Natural killer cell treated with Interleukin-12 subunit alpha and Interleukin-12 subunit beta and Interleukin-15 and Interleukin-18, amount 100 ng/mL, for 72 hours (primary cell): ENCODE data around the gene IL4I1. TPM values are rescaled to one million over a fixed set of nuclear protein-coding genes. Genes with fewer than 3 reads are reported as not detected.

Experiments used
- ATAC-seq, 2 donors: fragments of 150-1000 bp; cut with Tn5 transposase in 1 of 2; sonication (Bioruptor Pico), chemical (Tn5 transposase) in 1 of 2; 2 replicates each; pipeline ENCODE4 v1.10.0; 2021
- DNase-seq: peaks from one replicate; pipeline ENCODE4 v3.0.0; 2022; ENCODE audit warnings: low spot score
- H3K27ac Mint-ChIP-seq, 2 donors: 1 replicate in 1 of 2; 2 replicates in 1 of 2; pipeline ENCODE4 v1.8.0; 2022; ENCODE audit warnings: mixed read lengths in 2 of 2, mild to moderate bottlenecking in 1 of 2, moderate library complexity in 1 of 2
- H3K27me3 Mint-ChIP-seq, 2 donors: 1 replicate in 1 of 2; 2 replicates in 1 of 2; pipeline ENCODE4 v1.8.0; 2022; ENCODE audit warnings: mixed read lengths in 2 of 2
- H3K36me3 Mint-ChIP-seq: one replicate; pipeline ENCODE4 v1.8.0; 2022; ENCODE audit warnings: mixed read lengths
- H3K4me1 Mint-ChIP-seq, 2 donors: 1 replicate in 1 of 2; 2 replicates in 1 of 2; pipeline ENCODE4 v1.8.0; 2022; ENCODE audit warnings: low read depth in 2 of 2, mixed read lengths in 2 of 2, mild to moderate bottlenecking in 1 of 2
- H3K4me3 Mint-ChIP-seq: one replicate; pipeline ENCODE4 v1.8.0; 2022; ENCODE audit warnings: mixed read lengths
- H3K9me3 Mint-ChIP-seq: 2 replicates; pipeline ENCODE4 v1.8.0; 2022; ENCODE audit warnings: mixed read lengths
- total RNA-seq, 2 donors: library from RNA; stranded (reverse); gene quantifications; one replicate each; pipeline ENCODE4 v1.2.3, GENCODE V29; 2022

Gene IL4I1
- total RNA-seq, 2 donors from 2014 or later = 2.4 to 15.1 TPM

GRCh38 chr19:49863935-49864320 lies 32.8 kb downstream of the IL4I1 start:
- no peaks in the 10 kb centered on the region for H3K9me3 Mint-ChIP-seq
- H3K4me3 Mint-ChIP-seq = no peak overlapping the region
- no peak overlapping the region for H3K27ac Mint-ChIP-seq
- ATAC-seq (no peak), DNase-seq (no peak)
- H3K4me1 Mint-ChIP-seq = peaks cover 36 to 42% of the 10 kb centered on the region in 2 donors
- no peaks in the 10 kb centered on the region for H3K36me3 Mint-ChIP-seq
- no peaks in the 10 kb centered on the region for H3K27me3 Mint-ChIP-seq

- H3K27ac Mint-ChIP-seq = no peak overlapping the region
- DNase-seq = no peak
- no peaks in the 10 kb centered on the region for H3K27me3 Mint-ChIP-seq
- H3K9me3 Mint-ChIP-seq = no peaks in the 10 kb centered on the region
- peaks cover 36 to 42% of the 10 kb centered on the region in 2 donors for H3K4me1 Mint-ChIP-seq
- no peak for ATAC-seq
- no peaks in the 10 kb centered on the region for H3K36me3 Mint-ChIP-seq
- no peak overlapping the region for H3K4me3 Mint-ChIP-seq
Observed at GRCh38 chr19:49863254-49863934, 33.3 kb downstream of the IL4I1 start.

GRCh38 chr19:49862391-49863253 lies 34.1 kb downstream of the IL4I1 start:
- H3K36me3 Mint-ChIP-seq = no peaks in the 10 kb centered on the region
- H3K9me3 Mint-ChIP-seq = no peaks in the 10 kb centered on the region
- no peaks in the 10 kb centered on the region for H3K27me3 Mint-ChIP-seq
- no peak overlapping the region for H3K4me3 Mint-ChIP-seq
- ATAC-seq (no peak), DNase-seq (no peak)
- peaks cover 32 to 35% of the 10 kb centered on the region in 2 donors for H3K4me1 Mint-ChIP-seq
- no peak overlapping the region for H3K27ac Mint-ChIP-seq

GRCh38 chr19:49861541-49862378 lies 34.9 kb downstream of the IL4I1 start:
- H3K9me3 Mint-ChIP-seq = no peaks in the 10 kb centered on the region
- H3K4me3 Mint-ChIP-seq = no peak overlapping the region
- no peak for ATAC-seq
- H3K4me1 Mint-ChIP-seq = peaks cover 28 to 31% of the 10 kb centered on the region in 2 donors
- H3K27ac Mint-ChIP-seq = no peak overlapping the region
- no peaks in the 10 kb centered on the region for H3K27me3 Mint-ChIP-seq
- H3K36me3 Mint-ChIP-seq = no peaks in the 10 kb centered on the region
- DNase-seq = no peak

- no peak overlapping the region for H3K27ac Mint-ChIP-seq
- H3K4me3 Mint-ChIP-seq = no peak overlapping the region
- ATAC-seq (no peak), DNase-seq (no peak)
- no peaks in the 10 kb centered on the region for H3K9me3 Mint-ChIP-seq
- H3K4me1 Mint-ChIP-seq = peaks cover 22 to 24% of the 10 kb centered on the region in 2 donors
- no peaks in the 10 kb centered on the region for H3K36me3 Mint-ChIP-seq
- no peaks in the 10 kb centered on the region for H3K27me3 Mint-ChIP-seq
Observed at GRCh38 chr19:49861107-49861506, 35.6 kb downstream of the IL4I1 start.

- ATAC-seq (no peak), DNase-seq (no peak)
- Mint-ChIP-seq H3K36me3 (no peaks in the 10 kb centered on the region), H3K9me3 (no peaks in the 10 kb centered on the region), H3K4me3 (no peak overlapping the region), H3K27ac (no peak overlapping the region), H3K27me3 (no peaks in the 10 kb centered on the region), H3K4me1 (peaks cover 17 to 19% of the 10 kb centered on the region in 2 donors)
Observed at GRCh38 chr19:49860336-49861102, 36.2 kb downstream of the IL4I1 start.

GRCh38 chr19:49859682-49860335 lies 36.9 kb downstream of the IL4I1 start:
- Mint-ChIP-seq H3K27ac (no peak overlapping the region), H3K4me1 (peaks cover 13 to 14% of the 10 kb centered on the region in 2 donors), H3K27me3 (no peaks in the 10 kb centered on the region), H3K4me3 (no peak overlapping the region), H3K36me3 (no peaks in the 10 kb centered on the region), H3K9me3 (no peaks in the 10 kb centered on the region)
- ATAC-seq (no peak), DNase-seq (no peak)

GRCh38 chr19:49858088-49858985 lies 38.4 kb downstream of the IL4I1 start:
- H3K27ac Mint-ChIP-seq = no peak overlapping the region
- H3K4me3 Mint-ChIP-seq = no peak overlapping the region
- ATAC-seq (no peak), DNase-seq (no peak)
- H3K4me1 Mint-ChIP-seq = peaks cover 3 to 4% of the 10 kb centered on the region in 2 donors
- no peaks in the 10 kb centered on the region for H3K36me3 Mint-ChIP-seq
- no peaks in the 10 kb centered on the region for H3K27me3 Mint-ChIP-seq
- no peaks in the 10 kb centered on the region for H3K9me3 Mint-ChIP-seq

GRCh38 chr19:49857838-49858087 lies 38.9 kb downstream of the IL4I1 start:
- H3K36me3 Mint-ChIP-seq = no peaks in the 10 kb centered on the region
- H3K4me3 Mint-ChIP-seq = no peak overlapping the region
- no peaks in the 10 kb centered on the region for H3K9me3 Mint-ChIP-seq
- no peak for ATAC-seq
- H3K4me1 Mint-ChIP-seq = peaks cover under 1% of the 10 kb centered on the region in 2 donors
- H3K27me3 Mint-ChIP-seq = no peaks in the 10 kb centered on the region
- DNase-seq = no peak
- no peak overlapping the region for H3K27ac Mint-ChIP-seq

GRCh38 chr19:49857061-49857837 lies 39.4 kb downstream of the IL4I1 start:
- Mint-ChIP-seq H3K27me3 (no peaks in the 10 kb centered on the region), H3K9me3 (no peaks in the 10 kb centered on the region), H3K27ac (no peak overlapping the region), H3K4me3 (no peak overlapping the region), H3K4me1 (peaks cover 6% of the 10 kb centered on the region in 2 donors), H3K36me3 (no peaks in the 10 kb centered on the region)
- no peak for ATAC-seq
- DNase-seq = no peak

- DNase-seq = no peak
- Mint-ChIP-seq H3K4me3 (no peak overlapping the region), H3K27ac (no peak overlapping the region), H3K4me1 (peaks cover 9% of the 10 kb centered on the region in 2 donors), H3K9me3 (no peaks in the 10 kb centered on the region), H3K27me3 (no peaks in the 10 kb centered on the region), H3K36me3 (no peaks in the 10 kb centered on the region)
- peak in 1 of 2 donors; percentile 5 for ATAC-seq
Observed at GRCh38 chr19:49856574-49857021, 40.1 kb downstream of the IL4I1 start.
